H1 (cell line): ENCODE results near the gene ELOA. TPM values are rescaled to one million over a fixed set of nuclear protein-coding genes. Genes with fewer than 3 reads are reported as not detected.

Experiments
- CTCF ChIA-PET: fragments of 300-600 bp; sonication (Branson Sonifier 250); formaldehyde crosslinking; loops from one replicate; lab custom pipeline; 2021; ENCODE audit not compliant: partially characterized antibody; lab: Charles Lee
- POLR2A ChIA-PET: fragments of 300-600 bp; sonication (Branson Sonifier 250); formaldehyde crosslinking; loops from one replicate; lab custom pipeline; 2021; ENCODE audit warnings: inconsistent platforms; ENCODE audit not compliant: partially characterized antibody; lab: Charles Lee
- DNase-seq, 2 experiments: peaks; one replicate each; pipeline versions ENCODE4 v3.0.0 to v3.0.0-alpha.2; 2010 to 2022; ENCODE audit warnings: low spot score in 2 of 2, low read depth in 1 of 2, mixed read lengths in 1 of 2
- FAIRE-seq: peaks from 2 replicates; lab custom pipeline; 2011; peaks lifted over from hg19 to GRCh38; lab: Jason Lieb, UNC
- H2AFZ ChIP-seq: 2 replicates; pipeline ENCODE4 v1.8.1; 2012; ENCODE audit warnings: low read length, inconsistent platforms
- H2AK5ac ChIP-seq: 2 replicates; pipeline ENCODE4 v1.6.1; 2013; ENCODE audit warnings: low read depth, low read length
- H2BK120ac ChIP-seq: replicated peaks from 2 replicates; pipeline ENCODE3; 2013; ENCODE audit warnings: low read depth, low read length, inconsistent platforms
- H2BK12ac ChIP-seq: 2 replicates; pipeline ENCODE4 v1.6.1; 2013; ENCODE audit warnings: low read depth, low read length
- H2BK15ac ChIP-seq: 2 replicates; pipeline ENCODE4 v1.6.1; 2013; ENCODE audit warnings: low read length
- H2BK20ac ChIP-seq: 2 replicates; pipeline ENCODE4 v1.6.1; 2013; ENCODE audit warnings: low read length
- H2BK5ac ChIP-seq: 2 replicates; pipeline ENCODE4 v1.6.1; 2013; ENCODE audit warnings: low read depth, low read length
- H3K14ac ChIP-seq: 2 replicates; pipeline ENCODE4 v1.6.1; 2013; ENCODE audit warnings: inconsistent platforms; ENCODE audit not compliant: insufficient read length
- H3K18ac ChIP-seq: 2 replicates; pipeline ENCODE4 v1.6.1; 2013; ENCODE audit warnings: low read length; ENCODE audit errors: extremely low read depth
- H3K23ac ChIP-seq: 2 replicates; pipeline ENCODE4 v1.6.1; 2013; ENCODE audit warnings: inconsistent platforms; ENCODE audit not compliant: insufficient read length
- H3K23me2 ChIP-seq: 2 replicates; pipeline ENCODE4 v1.6.1; 2013; ENCODE audit warnings: low read depth, low read length
- H3K27ac ChIP-seq: 2 replicates; pipeline ENCODE4 v1.6.1; 2011; ENCODE audit warnings: low read depth, low read length, inconsistent platforms
- H3K27me3 ChIP-seq, 4 experiments: replicated peaks in 1 of 4; 1 replicate in 1 of 4; 2 replicates in 3 of 4; pipeline versions ENCODE4 v1.6.1 to v1.8.1; 2011 to 2013; ENCODE audit warnings: low read length in 3 of 4, mild to moderate bottlenecking in 3 of 4, inconsistent platforms in 2 of 4, mixed read lengths in 2 of 4, moderate library complexity in 1 of 4; ENCODE audit not compliant: control insufficient read depth in 3 of 4, insufficient read depth in 3 of 4; ENCODE audit errors: extremely low read depth in 1 of 4
- H3K36me3 ChIP-seq, 4 experiments: 2 replicates each; pipeline versions ENCODE4 v1.6.1 to v1.8.1; 2011 to 2013; ENCODE audit warnings: mild to moderate bottlenecking in 4 of 4, low read length in 3 of 4, moderate library complexity in 2 of 4, control low read depth in 1 of 4, inconsistent platforms in 1 of 4; ENCODE audit not compliant: insufficient read depth in 4 of 4, control insufficient read depth in 2 of 4
- H3K4ac ChIP-seq: replicated peaks from 2 replicates; pipeline ENCODE3; 2013; ENCODE audit warnings: low read length, low read depth, mixed read lengths, inconsistent platforms; ENCODE audit not compliant: insufficient read length
- H3K4me1 ChIP-seq, 4 experiments: replicated peaks in 1 of 4; 1 replicate in 1 of 4; 2 replicates in 3 of 4; pipeline versions ENCODE4 v1.6.1 to v1.8.1; 2011 to 2013; ENCODE audit warnings: low read length in 3 of 4, inconsistent platforms in 2 of 4, mixed read lengths in 1 of 4; ENCODE audit not compliant: insufficient read depth in 4 of 4, control insufficient read depth in 3 of 4
- H3K4me2 ChIP-seq, 2 experiments: 2 replicates each; pipeline versions ENCODE4 v1.6.1 to v1.8.1; 2011 to 2013; ENCODE audit warnings: low read depth in 2 of 2, low read length in 2 of 2, control low read depth in 1 of 2, inconsistent platforms in 1 of 2, mild to moderate bottlenecking in 1 of 2; ENCODE audit not compliant: insufficient read depth in 1 of 2
- H3K4me3 ChIP-seq, 4 experiments: fragments of 200-600, 300-600 bp in 1 of 4; sonication (generic), shearing (Covaris generic), sonication (Bioruptor Twin) in 1 of 4; 2 replicates each; pipeline versions ENCODE4 v1.5.1 to v1.8.1; 2011 to 2016; ENCODE audit warnings: low read length in 4 of 4, low read depth in 3 of 4, control low read depth in 2 of 4, inconsistent platforms in 2 of 4, mild to moderate bottlenecking in 2 of 4, mixed read lengths in 1 of 4, moderate library complexity in 1 of 4; ENCODE audit not compliant: insufficient read depth in 2 of 4; ENCODE audit errors: extremely low read depth in 1 of 4
- H3K56ac ChIP-seq: replicated peaks from 2 replicates; pipeline ENCODE3; 2013; ENCODE audit warnings: low read depth, mild to moderate bottlenecking, mixed read lengths, low read length, inconsistent platforms; ENCODE audit not compliant: insufficient read length
- H3K79me1 ChIP-seq: 2 replicates; pipeline ENCODE4 v1.6.1; 2013; ENCODE audit warnings: low read depth, low read length, control low read depth
- H3K79me2 ChIP-seq, 2 experiments: 2 replicates each; pipeline versions ENCODE4 v1.6.1 to v1.8.1; 2012 to 2013; ENCODE audit warnings: low read length in 2 of 2, mild to moderate bottlenecking in 2 of 2, inconsistent platforms in 1 of 2; ENCODE audit not compliant: insufficient read depth in 2 of 2, control insufficient read depth in 1 of 2
- H3K9ac ChIP-seq, 4 experiments: replicated peaks in 1 of 4; 1 replicate in 1 of 4; 2 replicates in 3 of 4; pipeline versions ENCODE4 v1.6.1 to v1.8.1; 2011 to 2013; ENCODE audit warnings: low read depth in 3 of 4, low read length in 3 of 4, control low read depth in 2 of 4, mild to moderate bottlenecking in 2 of 4, moderate library complexity in 2 of 4, inconsistent platforms in 1 of 4; ENCODE audit errors: extremely low read depth in 1 of 4
- H3K9me3 ChIP-seq, 2 experiments: 2 replicates each; pipeline versions ENCODE4 v1.6.1 to v1.8.1; 2012 to 2013; ENCODE audit warnings: mild to moderate bottlenecking in 2 of 2, moderate library complexity in 2 of 2, control low read depth in 1 of 2, inconsistent platforms in 1 of 2, low read depth in 1 of 2, low read length in 1 of 2, mixed read lengths in 1 of 2; ENCODE audit not compliant: insufficient read depth in 2 of 2
- H4K20me1 ChIP-seq, 2 experiments: replicated peaks in 1 of 2; 2 replicates each; pipeline versions ENCODE3 to v1.8.1; 2011 to 2013; ENCODE audit warnings: inconsistent platforms in 2 of 2, low read length in 2 of 2, mild to moderate bottlenecking in 1 of 2; ENCODE audit not compliant: insufficient read depth in 2 of 2, control insufficient read depth in 1 of 2
- H4K5ac ChIP-seq: 2 replicates; pipeline ENCODE4 v1.6.1; 2013; ENCODE audit warnings: low read length, low read depth, mixed read lengths, inconsistent platforms; ENCODE audit not compliant: insufficient read length
- H4K8ac ChIP-seq: 2 replicates; pipeline ENCODE4 v1.8.0; 2013; ENCODE audit warnings: mild to moderate bottlenecking, moderate library complexity, low read length, inconsistent platforms; ENCODE audit not compliant: insufficient read depth; ENCODE audit errors: extremely low read depth
- H4K91ac ChIP-seq: replicated peaks from 2 replicates; pipeline ENCODE3; 2013; ENCODE audit warnings: low read length, mixed read lengths, inconsistent platforms; ENCODE audit not compliant: insufficient read length
- KDM1A ChIP-seq: fragments of 200-600, 300-600 bp; sonication (generic); IDR thresholded peaks from 2 replicates; pipeline ENCODE4 v1.7.1; 2016; ENCODE audit warnings: mild to moderate bottlenecking, low read length, borderline replicate concordance
- KDM4A ChIP-seq: IDR thresholded peaks from one replicate; pipeline ENCODE4 v1.7.1; 2012; ENCODE audit warnings: low read depth, mild to moderate bottlenecking, moderate library complexity, low read length, inconsistent platforms; ENCODE audit not compliant: severe bottlenecking
- SIN3A ChIP-seq, 2 experiments: IDR thresholded peaks in 1 of 2; conservative IDR thresholded peaks in 1 of 2; 2 replicates each; pipeline ENCODE4 v1.6.1; 2011 to 2012; ENCODE audit warnings: low read length in 2 of 2, improper control_type of control experiment in 1 of 2, low read depth in 1 of 2, mild to moderate bottlenecking in 1 of 2
- WGBS, 2 experiments: shearing (Covaris generic) in 1 of 2; methylation state at CpG; one replicate each; pipeline versions ENCODE4 v1.1.6 to v1.1.7; 2013 to 2015; ENCODE audit warnings: low lambda C conversion rate in 2 of 2, mixed read lengths in 2 of 2, inconsistent platforms in 1 of 2, low coverage in 1 of 2, missing lambda C conversion rate in 1 of 2; ENCODE audit not compliant: insufficient replicate concordance in 2 of 2, insufficient coverage in 1 of 2, insufficient read length in 1 of 2; ENCODE audit errors: extremely low coverage in 1 of 2, missing lambda C conversion rate in 1 of 2; 5-methylcytosine and 5-hydroxymethylcytosine counted together
- polyA plus RNA-seq, 7 experiments: library from polyadenylated mRNA; depleted of rRNA in 3 of 7; stranded (reverse) in 5 of 7; unstranded in 2 of 7; fragments of >200 nt in 5 of 7; fragments of 200-250 nt in 2 of 7; gene quantifications; 1 replicate in 5 of 7; 2 replicates in 1 of 7; 4 replicates in 1 of 7; pipeline versions ENCODE4 v1.2.1 to v1.2.3, GENCODE V29; 2011 to 2013; ENCODE audit warnings: missing spikeins in 2 of 7, mixed read lengths in 2 of 7
- total RNA-seq: library from RNA; stranded (reverse); fragmentation: NEBNext Ultra II Directional; extraction: Animal tissue kit (Norgen Biotek cat#: 25700); gene quantifications from 2 replicates; pipeline ENCODE4 v1.2.1, GENCODE V29; 2021

Gene ELOA
- total and polyA plus RNA-seq, 2 of the 8 experiments (the other 6 are each of a cell fraction or from before 2014, with no cell fraction given), result 15.7 to 61.1 TPM

DNA sequence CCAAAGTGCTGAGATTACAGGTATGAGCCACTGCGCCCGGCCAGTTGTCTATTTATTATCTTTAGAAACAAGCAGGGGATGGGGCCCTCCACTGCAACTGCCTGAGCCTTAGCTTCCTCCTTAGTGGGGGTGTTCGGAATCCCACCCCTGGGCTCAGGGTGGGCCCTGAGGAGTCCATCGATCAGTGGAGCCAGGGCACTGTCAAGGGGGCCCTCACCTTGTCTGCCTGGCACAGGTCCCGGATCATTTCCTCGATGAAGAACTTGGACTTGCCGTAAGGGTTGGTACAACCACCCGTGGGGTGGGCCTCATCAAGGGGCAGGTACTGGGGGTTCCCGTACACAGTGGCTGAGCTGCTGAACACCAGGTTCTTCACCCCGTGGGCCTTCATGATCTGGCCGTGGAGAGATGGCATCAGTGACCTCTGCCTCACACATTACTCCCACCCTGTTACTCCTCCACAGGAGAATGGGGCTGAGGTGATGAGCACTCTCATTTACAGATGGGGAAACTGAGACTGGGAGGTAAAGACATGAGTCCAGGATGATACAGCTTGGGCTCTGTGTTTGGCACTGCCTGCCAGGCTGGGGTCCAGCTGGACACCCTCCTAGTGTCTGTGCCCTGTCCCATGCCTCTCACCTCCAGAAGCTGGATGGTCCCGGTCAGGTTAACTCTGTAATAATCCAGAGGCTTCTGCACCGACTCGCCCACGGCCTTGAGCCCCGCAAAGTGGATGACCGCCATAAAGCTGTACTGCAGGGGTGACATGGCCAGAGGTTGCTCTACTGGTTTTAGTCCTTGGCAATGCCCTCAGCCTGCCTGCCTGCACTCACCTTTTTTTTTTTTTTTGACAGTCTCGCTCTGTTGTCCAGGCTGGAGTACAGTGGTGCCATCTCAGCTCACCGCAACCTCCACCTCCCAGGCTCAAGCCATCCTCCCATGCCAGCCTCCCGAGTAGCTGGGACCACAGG lies 54.5 kb downstream of the ELOA start:
- Histone ChIP-seq H3K9ac (no peak overlapping the region), H3K4ac (no peak overlapping the region), H3K4me3 (no peak overlapping the region), H3K23ac (no peak overlapping the region), H2BK5ac (no peak overlapping the region; the same call in 1 of the 2 replicates), H2BK120ac (no peak overlapping the region), H2BK12ac (no peak overlapping the region), H3K18ac (no peak overlapping the region), H4K91ac (no peak overlapping the region), H2AK5ac (no peak overlapping the region), H3K36me3 (peaks cover 6 to 31% (median 22%) of the 10 kb centered on the region in 4 experiments; a peak in 6 of 8 replicates), H2BK15ac (no peak overlapping the region), H3K4me1 (peaks cover 0 to 14% (median 11%) of the 10 kb centered on the region in 4 experiments; a peak in 6 of 7 replicates), H2AFZ (no peak overlapping the region), H3K27ac (no peak overlapping the region), H4K5ac (no peak overlapping the region), H3K79me2 (peaks cover 0 to 6% of the 10 kb centered on the region in 2 experiments; a peak in 2 of 4 replicates), H2BK20ac (no peak overlapping the region), H3K79me1 (peaks cover 5% of the 10 kb centered on the region; the same call in 1 of the 2 replicates), H4K20me1 (peaks cover 7 to 8% of the 10 kb centered on the region in 2 experiments), H4K8ac (no peak overlapping the region), H3K27me3 (no peaks in the 10 kb centered on the region; a peak in 1 of 7 replicates), H3K23me2 (peaks cover 16% of the 10 kb centered on the region), H3K14ac (no peak overlapping the region), H3K56ac (no peak overlapping the region), H3K9me3 (no peaks in the 10 kb centered on the region)
- no peak for FAIRE-seq
- POLR2A ChIA-PET, result interaction anchor here (1.0 to 16.2 kb wide), 10 partner anchors 8 to 313 kb away, joined by 3 to 192 read pairs (median 4); partner anchors contain the start of genes ELOA, FUCA1, HMGCL and LYPLA2
- 96% methylated on average over 20 of the region's 20 CpGs; no CpG with 5 or more reads in 1 of the 2 experiments for WGBS, 2 experiments
- no peak for DNase-seq
- TF ChIP-seq KDM4A (no peak), KDM1A (no peak), SIN3A (conservative IDR thresholded peaks at IDR 0.05 in 1 of 2, IDR thresholded peaks at IDR 0.05 in 1 of 2; ENCODE audit: low read depth in 1 of 2, low read length in 2 of 2) (0 out of 4 replicates have a peak, but pooled peaks of 1 of the 2 experiments have one; percentile 1)
- TF ChIP-seq, all 59 proteins: peak for 1
- no peak overlapping the region for H3K4me2 ChIP-seq
- CTCF ChIA-PET, result interaction anchor here (0.6 to 5.3 kb wide), 20 partner anchors 7 to 593 kb away, joined by 3 to 66 read pairs (median 3); partner anchors contain the start of genes CNR2 and PITHD1
